ENCODE measurements around the gene SP110. TPM values are rescaled to one million over a fixed set of nuclear protein-coding genes. Genes with fewer than 3 reads are reported as not detected.

The SP110 gene
- total RNA-seq, 1 experiment from 2014 or later, result 0.75 TPM

GRCh38 chr2:230208576-230208975 is 11.2 kb downstream of the SP110 start:
- no peaks in the 10 kb centered on the region for H3K36me3 ChIP-seq (ENCODE audit: control insufficient read depth, insufficient read depth, low read length)
- Mint-ChIP-seq H3K27ac (ENCODE audit: unreplicated experiment) (no peak overlapping the region), H3K27me3 (ENCODE audit: insufficient read depth, unreplicated experiment) (no peaks in the 10 kb centered on the region), H3K4me1 (ENCODE audit: low read depth, unreplicated experiment) (no peaks in the 10 kb centered on the region), H3K9me3 (ENCODE audit: unreplicated experiment) (no peaks in the 10 kb centered on the region), H3K36me3 (ENCODE audit: insufficient read depth, unreplicated experiment) (no peaks in the 10 kb centered on the region), H3K4me3 (ENCODE audit: unreplicated experiment) (no peak overlapping the region)
- intact Hi-C loops (cut with micrococcal nuclease; ENCODE audit: unreplicated experiment), result no loop called here
- H3K4me1 ChIP-seq, result no peaks in the 10 kb centered on the region
- H3K27me3 ChIP-seq (replicated peaks; ENCODE audit: control insufficient read depth, insufficient read depth, low read length), result no peaks in the 10 kb centered on the region
- ChIA-PET POLR2A (no interaction called here), CTCF (no interaction called here)
- BruUV-seq (replicated peaks), result no TSS peak
- no peak overlapping the region for H3K4me3 ChIP-seq (ENCODE audit: low read depth, low read length)
- no peak for TF ChIP-seq CTCF (IDR thresholded peaks at IDR 0.05; ENCODE audit: insufficient read depth in 1 of 2, low read depth in 1 of 2, low read length in 1 of 2, severe bottlenecking in 1 of 2, unreplicated experiment in 1 of 2)
- H3K9me3 ChIP-seq, result no peaks in the 10 kb centered on the region
- no peak for DNase-seq

GRCh38 chr2:230205721-230206120 is 14.1 kb downstream of the SP110 start:
- no peaks in the 10 kb centered on the region for H3K36me3 ChIP-seq (ENCODE audit: control insufficient read depth, insufficient read depth, low read length)
- ChIA-PET CTCF (no interaction called here), POLR2A (no interaction called here)
- peaks cover 7% of the 10 kb centered on the region for H3K27me3 Mint-ChIP-seq (ENCODE audit: insufficient read depth, unreplicated experiment)
- no peak for TF ChIP-seq CTCF (IDR thresholded peaks at IDR 0.05; ENCODE audit: insufficient read depth in 1 of 2, low read depth in 1 of 2, low read length in 1 of 2, severe bottlenecking in 1 of 2, unreplicated experiment in 1 of 2)
- no peak overlapping the region for H3K4me3 ChIP-seq (ENCODE audit: low read depth, low read length)
- H3K36me3 Mint-ChIP-seq (ENCODE audit: insufficient read depth, unreplicated experiment), result no peaks in the 10 kb centered on the region
- no peak overlapping the region for H3K27ac Mint-ChIP-seq (ENCODE audit: unreplicated experiment)
- DNase-seq, result no peak
- no peaks in the 10 kb centered on the region for H3K9me3 Mint-ChIP-seq (ENCODE audit: unreplicated experiment)
- peaks cover 5% of the 10 kb centered on the region for H3K4me1 Mint-ChIP-seq (ENCODE audit: low read depth, unreplicated experiment)
- BruUV-seq (replicated peaks), result no TSS peak
- H3K4me1 ChIP-seq, result no peaks in the 10 kb centered on the region
- no peaks in the 10 kb centered on the region for H3K9me3 ChIP-seq
- intact Hi-C loops (cut with micrococcal nuclease; ENCODE audit: unreplicated experiment), result no loop called here
- H3K4me3 Mint-ChIP-seq (ENCODE audit: unreplicated experiment), result no peak overlapping the region
- no peaks in the 10 kb centered on the region for H3K27me3 ChIP-seq (replicated peaks; ENCODE audit: control insufficient read depth, insufficient read depth, low read length)

GRCh38 chr2:230205034-230205433 is 14.8 kb downstream of the SP110 start:
- no peak for DNase-seq
- H3K27ac Mint-ChIP-seq (ENCODE audit: unreplicated experiment), result no peak overlapping the region
- Histone ChIP-seq H3K4me3 (ENCODE audit: low read depth, low read length) (no peak overlapping the region), H3K4me1 (no peaks in the 10 kb centered on the region), H3K36me3 (ENCODE audit: control insufficient read depth, insufficient read depth, low read length) (no peaks in the 10 kb centered on the region), H3K27me3 (replicated peaks; ENCODE audit: control insufficient read depth, insufficient read depth, low read length) (no peaks in the 10 kb centered on the region), H3K9me3 (no peaks in the 10 kb centered on the region)
- no peaks in the 10 kb centered on the region for H3K9me3 Mint-ChIP-seq (ENCODE audit: unreplicated experiment)
- BruUV-seq (replicated peaks), result no TSS peak
- TF ChIP-seq CTCF (IDR thresholded peaks at IDR 0.05; ENCODE audit: insufficient read depth in 1 of 2, low read depth in 1 of 2, low read length in 1 of 2, severe bottlenecking in 1 of 2, unreplicated experiment in 1 of 2), result no peak
- peaks cover 7% of the 10 kb centered on the region for H3K27me3 Mint-ChIP-seq (ENCODE audit: insufficient read depth, unreplicated experiment)
- no peak overlapping the region for H3K4me3 Mint-ChIP-seq (ENCODE audit: unreplicated experiment)
- H3K36me3 Mint-ChIP-seq (ENCODE audit: insufficient read depth, unreplicated experiment), result no peaks in the 10 kb centered on the region
- CTCF ChIA-PET, result no interaction called here
- intact Hi-C loops (cut with micrococcal nuclease; ENCODE audit: unreplicated experiment), result no loop called here
- H3K4me1 Mint-ChIP-seq (ENCODE audit: low read depth, unreplicated experiment), result peaks cover 5% of the 10 kb centered on the region
- POLR2A ChIA-PET, result no interaction called here

All from Caco-2 (cell line).